Endometrium (tissue), 2 donors: Measurements from ENCODE around the gene CA6.
"Not testable (repeated sequence)": the region's sequence is repeated elsewhere in the genome, so short reads cannot be mapped to it uniquely, and the experiment has no call there.

Experiments
- FAIRE-seq: peaks from 2 replicates; lab custom pipeline; 2012; peaks lifted over from hg19 to GRCh38; lab: Jason Lieb, UNC
- donor health status: control.
- donor health status: control.

The CA6 gene

GRCh38 chr1:9004700-9005394, 59.2 kb downstream of the CA6 start:
- no peak for FAIRE-seq

DNA sequence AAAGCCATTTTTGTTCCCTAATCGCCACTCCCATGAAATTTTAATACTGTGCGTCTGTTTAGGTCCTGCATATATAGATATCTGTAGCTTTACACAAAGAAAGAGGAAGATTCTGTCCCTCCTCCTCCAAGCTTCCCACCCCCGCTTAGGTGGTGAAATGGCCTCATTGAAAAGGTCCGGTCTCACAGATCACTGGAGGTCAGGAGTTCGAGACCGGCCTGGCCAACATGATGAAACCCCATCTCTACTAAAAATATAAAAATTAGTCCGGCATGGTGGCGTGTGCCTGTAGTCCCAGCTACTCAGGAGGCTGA, 59.7 kb downstream of the CA6 start:
- FAIRE-seq = no peak

DNA sequence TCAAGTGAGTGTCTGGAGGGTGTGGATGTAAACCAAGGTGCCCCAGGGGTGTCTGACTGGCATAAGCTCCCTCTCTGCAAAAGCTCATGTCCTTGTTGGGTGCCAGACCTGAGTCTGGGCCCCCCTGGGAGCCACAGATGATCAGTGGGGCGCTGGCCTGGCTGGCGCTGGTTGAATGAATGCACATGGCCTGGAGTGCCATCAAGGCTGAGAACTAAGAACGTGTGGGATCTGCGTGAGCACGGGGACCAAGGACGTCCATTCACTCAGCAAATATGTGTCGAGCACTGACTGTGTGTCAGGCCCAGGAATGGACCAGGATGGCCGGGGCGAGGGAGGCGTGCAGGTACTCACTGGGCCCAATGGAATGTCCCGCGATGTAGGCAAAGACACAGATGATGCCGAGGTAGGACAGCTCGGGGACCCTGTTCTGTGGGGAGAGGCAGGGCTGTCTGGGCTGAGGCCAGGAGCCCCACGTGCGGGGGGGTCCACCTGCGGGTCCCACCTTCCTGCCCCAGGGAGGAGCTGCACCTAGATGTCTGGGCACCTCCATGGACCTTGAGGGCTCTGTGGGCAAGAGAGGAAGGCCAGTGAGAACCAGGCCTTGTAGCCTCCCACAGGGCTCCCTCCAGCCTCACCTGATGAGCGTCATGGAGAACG, 61.4 kb downstream of the CA6 start:
- FAIRE-seq = no peak

DNA sequence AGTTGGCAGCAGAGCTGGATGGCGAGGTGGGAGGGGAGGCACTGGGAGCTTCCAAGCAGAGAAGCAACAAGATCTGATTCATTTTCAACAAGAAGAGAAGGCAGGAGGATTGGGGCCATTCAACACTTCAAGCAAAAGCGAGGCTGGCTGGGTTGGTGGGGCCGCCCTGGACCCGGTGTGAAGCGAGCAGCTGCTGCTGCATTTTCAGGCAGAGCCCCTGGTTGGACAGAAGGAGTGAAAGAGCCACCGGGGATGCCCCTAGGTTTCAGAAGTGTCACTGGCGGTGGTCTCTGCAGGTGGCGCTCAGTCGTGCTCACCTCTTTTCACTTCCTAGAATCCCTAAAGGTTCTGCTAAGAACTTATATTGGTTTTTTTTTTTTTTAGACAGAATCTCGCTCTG, 62.6 kb downstream of the CA6 start:
- FAIRE-seq = no peak

GRCh38 chr1:9009438-9010370, 64.0 kb downstream of the CA6 start:
- FAIRE-seq = no peak

DNA sequence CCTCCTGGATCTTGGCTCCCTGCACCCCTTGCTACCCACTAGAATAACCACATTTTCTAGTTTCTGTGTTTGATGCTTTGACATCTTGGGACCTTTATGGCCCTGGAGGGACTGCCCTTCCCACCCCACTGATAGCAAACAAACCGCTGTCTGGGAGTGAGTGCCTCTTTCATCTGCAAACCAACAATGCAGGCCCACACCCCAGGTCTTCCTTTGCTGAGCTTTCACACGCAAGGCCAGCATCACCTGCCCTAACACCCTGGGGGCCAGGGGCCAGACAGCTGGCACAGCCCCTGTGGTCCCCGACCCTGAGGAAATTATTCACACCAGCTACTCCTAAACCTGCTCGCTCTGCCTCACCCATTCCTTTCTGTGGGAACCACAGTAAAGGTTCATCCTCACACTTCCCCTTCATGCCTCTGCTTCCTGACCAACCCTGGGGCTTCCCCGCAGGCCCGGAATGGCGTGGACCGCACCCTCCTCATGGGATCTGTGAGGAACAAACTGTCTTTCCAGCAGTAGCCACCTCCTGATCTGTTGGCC, 65.2 kb downstream of the CA6 start:
- no peak for FAIRE-seq

DNA sequence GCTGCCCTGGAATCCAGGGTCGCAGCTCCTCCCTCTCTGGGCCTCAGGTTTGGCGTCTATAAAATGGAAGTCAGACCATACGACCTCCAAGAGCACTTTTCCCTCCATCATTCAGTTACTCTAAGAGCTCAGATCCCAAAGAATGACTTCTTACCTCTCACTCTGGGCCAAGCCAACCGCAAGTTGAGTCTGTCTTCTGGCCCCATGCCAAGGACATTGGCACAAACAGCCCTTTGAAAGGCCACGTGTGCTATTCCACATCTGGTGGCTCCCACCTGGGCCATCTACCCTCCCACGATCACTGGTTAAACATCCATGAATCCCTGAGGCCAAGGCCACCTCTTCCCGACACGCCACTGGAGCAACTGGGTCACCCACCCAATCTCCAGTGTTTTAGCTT, 68.2 kb downstream of the CA6 start:
- FAIRE-seq = no peak

DNA sequence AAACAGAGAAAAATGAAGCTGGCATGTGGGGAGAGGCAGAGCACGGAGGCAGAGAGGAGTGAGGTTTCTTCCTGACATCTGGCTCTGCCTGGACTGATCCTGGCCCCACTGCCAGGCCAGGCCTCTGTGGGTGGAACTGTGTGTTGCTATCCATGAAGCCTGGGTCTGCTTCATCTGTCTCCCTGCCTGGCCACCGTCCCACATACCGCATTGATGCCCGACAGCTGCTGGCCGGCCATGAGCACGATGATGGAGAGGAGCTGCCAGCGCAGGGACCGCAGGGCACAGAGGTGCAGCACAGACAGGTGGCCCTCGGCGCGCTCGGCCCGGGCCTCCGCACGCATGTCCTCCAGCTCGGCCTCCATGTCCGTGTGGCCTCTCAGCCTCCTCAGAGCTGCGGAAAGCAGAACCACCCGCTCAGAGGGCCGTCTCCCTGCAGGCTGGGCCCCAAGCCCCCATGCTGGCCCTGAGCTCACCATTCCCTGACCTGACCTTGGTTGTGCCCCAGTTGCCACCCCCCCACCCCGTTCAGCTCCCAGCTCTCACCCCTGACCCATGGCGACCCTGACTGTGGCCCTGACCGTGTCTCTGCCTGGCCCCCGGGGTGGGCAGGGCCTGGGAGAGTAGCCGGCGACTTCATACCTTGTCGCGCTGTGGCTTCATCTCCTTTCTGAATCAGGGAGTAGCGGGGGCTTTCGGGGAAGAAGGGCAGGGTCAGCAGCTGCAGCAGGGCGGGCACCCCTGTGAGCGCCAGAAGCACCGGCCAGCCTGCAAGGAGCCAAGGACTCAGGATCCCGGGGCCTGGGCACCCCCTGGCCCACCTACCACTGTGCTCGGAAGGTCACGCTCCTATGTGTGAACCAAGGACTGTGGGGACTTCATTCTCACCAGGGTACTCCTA, 69.1 kb downstream of the CA6 start:
- FAIRE-seq = no peak

- FAIRE-seq = no peak
Observed at GRCh38 chr1:9016455-9016854, 70.8 kb downstream of the CA6 start.

DNA sequence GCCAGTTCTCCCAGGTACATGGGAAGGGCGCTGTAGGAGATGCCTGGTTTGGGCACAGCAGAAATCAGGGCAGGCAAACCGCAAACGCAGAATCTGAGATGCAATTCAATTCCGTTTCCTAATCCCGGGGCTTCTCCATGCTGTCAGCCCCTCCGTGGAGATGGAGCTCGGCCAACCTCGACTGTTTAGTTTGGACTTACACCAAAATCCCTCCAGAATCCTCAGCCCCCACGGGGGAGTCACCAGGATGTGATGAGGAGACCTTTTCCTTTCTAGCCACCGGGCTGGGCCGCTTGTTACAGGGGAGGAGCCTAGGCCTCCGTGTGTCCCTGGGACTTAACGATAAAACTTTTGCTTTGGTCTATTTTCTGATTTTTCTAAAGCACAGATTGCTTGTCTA, 72.7 kb downstream of the CA6 start:
- no peak for FAIRE-seq

GRCh38 chr1:9019896-9020295, 74.2 kb downstream of the CA6 start:
- FAIRE-seq = no peak

- FAIRE-seq = no peak
Observed at GRCh38 chr1:9020305-9020704, 74.6 kb downstream of the CA6 start.

DNA sequence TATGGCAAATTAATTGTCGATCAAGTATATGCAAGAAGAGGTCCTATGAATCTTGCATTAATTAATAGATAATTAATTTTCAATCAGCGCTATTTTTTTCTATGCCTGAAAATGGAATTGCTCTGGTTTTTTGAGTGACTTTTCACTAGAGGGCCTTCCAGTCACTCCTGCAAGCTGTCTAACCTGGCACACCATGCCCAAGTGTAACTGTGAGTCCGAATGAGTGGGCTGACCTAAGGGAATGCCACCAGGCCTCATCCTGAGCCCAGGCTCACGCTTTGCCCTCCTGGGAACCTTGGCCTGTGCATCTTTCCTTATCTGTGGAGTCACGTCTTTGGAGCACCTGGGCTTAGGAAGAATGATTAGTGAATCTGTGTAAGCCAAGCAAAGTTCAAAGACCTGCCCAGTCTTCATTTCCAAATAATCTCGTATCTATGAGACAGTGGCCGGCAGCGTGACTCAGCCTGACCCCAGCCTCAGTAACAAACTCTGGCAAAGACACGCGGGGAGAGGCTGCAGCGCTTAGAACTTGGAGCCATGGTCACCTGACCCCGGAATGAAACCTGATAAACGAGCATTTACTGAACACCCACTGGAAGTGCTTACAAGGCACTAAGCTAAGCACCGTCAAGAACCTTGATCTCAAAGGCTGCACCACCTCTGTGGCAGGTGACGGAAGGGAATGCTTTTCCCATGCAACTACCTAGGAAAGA, 76.5 kb downstream of the CA6 start:
- not testable (repeated sequence) for FAIRE-seq

- no peak for FAIRE-seq
Observed at GRCh38 chr1:9022773-9023172, 77.1 kb downstream of the CA6 start.
